K562 (cell line): Measurements from ENCODE around the gene SPATA2L. TPM values are rescaled to one million over a fixed set of nuclear protein-coding genes. Genes with fewer than 3 reads are reported as not detected.

Experiments used
- ARID4B ChIP-seq: sonication (generic); formaldehyde crosslinking; IDR thresholded peaks from 2 replicates; pipeline ENCODE4 v1.8.0; 2022; ENCODE audit warnings: mild to moderate bottlenecking, missing genetic modification reagents
- CSDE1 ChIP-seq, 2 experiments: fragments of 450-650 bp; IDR thresholded peaks; 2 replicates each; pipeline ENCODE4 v1.6.1; 2016; ENCODE audit warnings: mild to moderate bottlenecking in 1 of 2
- E2F6 ChIP-seq, 2 experiments: IDR thresholded peaks; 2 replicates each; pipeline ENCODE4 v1.6.1; 2011; ENCODE audit warnings: borderline replicate concordance in 1 of 2, control low read depth in 1 of 2, low read depth in 1 of 2, low read length in 1 of 2, mild to moderate bottlenecking in 1 of 2, mixed read lengths in 1 of 2, moderate library complexity in 1 of 2; ENCODE audit not compliant: insufficient read depth in 1 of 2, insufficient read length in 1 of 2, poor library complexity in 1 of 2, severe bottlenecking in 1 of 2; ENCODE audit errors: extremely low read depth in 1 of 2
- HDAC1 ChIP-seq, 2 experiments: fragments of 450-650 bp; IDR thresholded peaks; 2 replicates each; pipeline ENCODE4 v1.6.1; 2016 to 2017; ENCODE audit warnings: inconsistent platforms in 1 of 2, mild to moderate bottlenecking in 1 of 2, moderate library complexity in 1 of 2
- MXD1 ChIP-seq: fragments of 250-450 bp; sonication (Bioruptor Pico); IDR thresholded peaks from 2 replicates; pipeline ENCODE4 v1.8.0; 2021; ENCODE audit warnings: borderline replicate concordance, mild to moderate bottlenecking, moderate library complexity; ENCODE audit not compliant: poor library complexity, severe bottlenecking
- MXI1 ChIP-seq: IDR thresholded peaks from 2 replicates; pipeline ENCODE4 v1.6.1; 2011; ENCODE audit warnings: low read depth, mild to moderate bottlenecking, improper control_type of control experiment, low read length
- NKRF ChIP-seq: fragments of 450-650 bp; IDR thresholded peaks from 2 replicates; pipeline ENCODE4 v1.6.1; 2016; ENCODE audit warnings: borderline replicate concordance
- NR4A1 ChIP-seq, 2 experiments: fragments of 250-450 bp in 1 of 2; fragments of 450-650 bp in 1 of 2; sonication (Bioruptor Pico) in 1 of 2; IDR thresholded peaks; 2 replicates each; pipeline versions ENCODE4 v1.4.0 to v1.6.1; 2016 to 2020; ENCODE audit warnings: mild to moderate bottlenecking in 2 of 2, missing compliant biosample characterization in 1 of 2, missing genetic modification characterization in 1 of 2, moderate library complexity in 1 of 2
- POLR2A ChIP-seq: fragments of 450-650 bp; conservative IDR thresholded peaks from 2 replicates; pipeline ENCODE4 v1.6.1; 2016
- POLR2G ChIP-seq: fragments of 200-400 bp; formaldehyde crosslinking; IDR thresholded peaks from 2 replicates; pipeline ENCODE4 v1.6.1; 2017; ENCODE audit warnings: low read depth, mild to moderate bottlenecking, antibody characterized with exemption, low read length, moderate library complexity
- RBFOX2 ChIP-seq: fragments of 200-400 bp; formaldehyde crosslinking; IDR thresholded peaks from 2 replicates; pipeline ENCODE4 v1.6.1; 2017; ENCODE audit warnings: low read depth, mild to moderate bottlenecking, low read length, moderate library complexity
- RNF2 ChIP-seq: sonication (generic); IDR thresholded peaks from 2 replicates; pipeline ENCODE4 v1.6.1; 2016
- SAP30 ChIP-seq: fragments of 200-600 bp; sonication (generic); IDR thresholded peaks from 2 replicates; pipeline ENCODE4 v1.6.1; 2012; ENCODE audit warnings: borderline replicate concordance, low read depth, mild to moderate bottlenecking, moderate library complexity, low read length, control low read depth, inconsistent platforms; ENCODE audit not compliant: insufficient read depth, poor library complexity, severe bottlenecking
- polyA plus RNA-seq, 8 experiments: library from polyadenylated mRNA; depleted of rRNA in 4 of 8; stranded (reverse) in 5 of 8; unstranded in 3 of 8; fragments of >200 nt; fragmentation: Nextera tagmentation in 2 of 8; fragmentation: Illumina TruSeq in 1 of 8; extraction: Ambion mirVana in 2 of 8; extraction: Trizol in 1 of 8; gene quantifications; 2 replicates each; pipeline versions ENCODE4 v1.2.1 to v1.2.3, GENCODE V29; 2011 to 2014; ENCODE audit warnings: inconsistent platforms in 1 of 8, missing spikeins in 1 of 8
- total RNA-seq, 7 experiments: library from RNA; depleted of rRNA in 6 of 7; stranded (reverse); fragments of >200 nt in 6 of 7; fragmentation: Illumina TruSeq in 2 of 7; extraction: Trizol in 2 of 7; gene quantifications; 2 replicates each; pipeline versions ENCODE4 v1.2.1 to v1.2.3, GENCODE V29; 2011 to 2021; ENCODE audit warnings: low replicate concordance in 1 of 7
- TF ChIP-seq, protein P1 (sequence below): sonication (generic); formaldehyde crosslinking; IDR thresholded peaks from 2 replicates; pipeline ENCODE4 v1.9.0; 2022; ENCODE audit warnings: mild to moderate bottlenecking, missing genetic modification reagents
- TF ChIP-seq, protein P2 (sequence below): fragments of 200-800 bp; sonication (Bioruptor generic); IDR thresholded peaks from 2 replicates; pipeline ENCODE4 v1.6.1; 2017; ENCODE audit warnings: missing genetic modification characterization, missing compliant biosample characterization

Gene SPATA2L
- total and polyA plus RNA-seq, 9 of the 15 experiments (the other 6 are each of a cell fraction or from before 2014, with no cell fraction given), result 0.13 to 19.2 (median 4.8) TPM; not detected in 1

DNA sequence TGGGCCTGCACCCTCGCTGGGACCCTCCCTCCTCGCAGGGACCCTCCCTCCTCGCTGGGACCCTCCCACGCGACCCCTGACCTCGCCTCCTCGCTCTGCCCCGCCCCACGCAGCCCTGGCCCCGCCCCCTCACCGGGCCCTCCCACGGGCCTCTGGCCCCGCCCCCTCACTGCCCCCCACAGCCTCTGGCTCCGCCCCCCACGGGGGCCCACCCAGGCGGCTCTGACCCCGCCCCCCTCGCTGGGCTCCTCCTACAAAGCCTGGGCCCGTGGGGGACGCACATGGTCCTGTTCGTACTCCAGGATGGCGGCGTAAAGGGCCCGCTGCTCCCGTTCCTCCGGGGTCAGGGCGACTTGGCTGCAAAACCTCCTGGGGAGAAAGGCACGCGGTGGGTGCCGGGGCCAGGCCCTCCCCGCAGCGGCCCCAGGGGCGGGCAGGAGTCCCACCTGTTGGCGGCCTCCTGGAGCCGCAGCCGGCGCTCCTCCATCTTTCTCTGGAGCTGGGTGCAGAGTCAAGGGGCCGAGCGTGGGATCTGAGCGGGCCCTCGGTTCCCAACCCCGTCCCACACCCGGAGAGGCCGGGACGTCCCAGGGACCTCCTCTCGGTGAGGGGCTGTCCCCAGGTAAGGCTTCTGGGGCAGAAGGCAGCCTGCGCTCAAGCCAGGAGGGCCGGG is 10.2 kb upstream of the SPATA2L start (continued):
- TF ChIP-seq MXD1 (CRISPR knock-in tag), result peak; percentile 74
- TF ChIP-seq E2F6 (IDR thresholded peaks at IDR 0.05; ENCODE audit: borderline replicate concordance in 1 of 2, extremely low read depth in 1 of 2, insufficient read depth in 1 of 2, insufficient read length in 1 of 2, low read depth in 1 of 2, low read length in 1 of 2, poor library complexity in 1 of 2, severe bottlenecking in 1 of 2), result peak in 1 of 2 experiments; percentile 23
- TF ChIP-seq, protein P1, sequence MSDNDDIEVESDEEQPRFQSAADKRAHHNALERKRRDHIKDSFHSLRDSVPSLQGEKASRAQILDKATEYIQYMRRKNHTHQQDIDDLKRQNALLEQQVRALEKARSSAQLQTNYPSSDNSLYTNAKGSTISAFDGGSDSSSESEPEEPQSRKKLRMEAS, result peak; percentile 95
- TF ChIP-seq MXI1, result peak; percentile 69; the same call in 1 of the 2 replicates
- TF ChIP-seq ARID4B, result peak; percentile 95
- TF ChIP-seq, protein P2, sequence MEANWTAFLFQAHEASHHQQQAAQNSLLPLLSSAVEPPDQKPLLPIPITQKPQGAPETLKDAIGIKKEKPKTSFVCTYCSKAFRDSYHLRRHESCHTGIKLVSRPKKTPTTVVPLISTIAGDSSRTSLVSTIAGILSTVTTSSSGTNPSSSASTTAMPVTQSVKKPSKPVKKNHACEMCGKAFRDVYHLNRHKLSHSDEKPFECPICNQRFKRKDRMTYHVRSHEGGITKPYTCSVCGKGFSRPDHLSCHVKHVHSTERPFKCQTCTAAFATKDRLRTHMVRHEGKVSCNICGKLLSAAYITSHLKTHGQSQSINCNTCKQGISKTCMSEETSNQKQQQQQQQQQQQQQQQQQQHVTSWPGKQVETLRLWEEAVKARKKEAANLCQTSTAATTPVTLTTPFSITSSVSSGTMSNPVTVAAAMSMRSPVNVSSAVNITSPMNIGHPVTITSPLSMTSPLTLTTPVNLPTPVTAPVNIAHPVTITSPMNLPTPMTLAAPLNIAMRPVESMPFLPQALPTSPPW (CRISPR knock-in tag), result peak; percentile 67
- 0 out of 2 replicates have a peak, but pooled peaks have one; percentile 50 for TF ChIP-seq NR4A1 (CRISPR knock-in tag; IDR thresholded peaks at IDR 0.05)
- TF ChIP-seq NR4A1 (tag; IDR thresholded peaks at IDR 0.05), result no peak
- TF ChIP-seq RNF2, result no peak
- peak; percentile 90 for TF ChIP-seq NKRF
- peak in 1 of 2 experiments; percentile 93; a peak in 2 of 4 replicates for TF ChIP-seq HDAC1 (IDR thresholded peaks at IDR 0.05)
- TF ChIP-seq CSDE1 (IDR thresholded peaks at IDR 0.05), result no peak
- TF ChIP-seq SAP30, result peak; percentile 82
- peak; percentile 91 for TF ChIP-seq RBFOX2
- TF ChIP-seq POLR2A, result peak; percentile 94
- peak; percentile 91 for TF ChIP-seq POLR2G
